ENCODE measurements around the gene MSI2.

DNA sequence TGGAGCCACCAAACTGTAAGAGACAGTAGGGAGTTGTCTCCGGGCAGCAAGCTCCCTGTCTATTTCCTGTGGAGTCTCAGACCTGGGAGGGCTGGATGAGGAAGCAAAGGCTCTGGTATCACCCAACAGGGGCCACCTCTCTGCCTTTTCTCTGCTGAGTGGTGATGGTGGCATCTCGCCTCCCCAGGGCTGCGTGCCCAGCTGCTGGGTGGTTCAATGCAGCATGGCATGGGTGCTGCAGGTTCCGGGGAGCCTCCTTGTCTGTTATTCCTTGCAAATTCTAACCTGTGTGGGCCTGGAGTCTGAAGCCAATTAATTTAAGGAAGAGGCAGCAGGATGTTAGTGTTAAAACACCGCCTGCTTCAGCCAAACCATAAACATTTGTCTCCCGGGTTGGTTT lies 410.6 kb downstream of the MSI2 start:
- TF ChIP-seq POLR2A (IDR thresholded peaks at IDR 0.05), result no peak
- TF ChIP-seq, protein P1, sequence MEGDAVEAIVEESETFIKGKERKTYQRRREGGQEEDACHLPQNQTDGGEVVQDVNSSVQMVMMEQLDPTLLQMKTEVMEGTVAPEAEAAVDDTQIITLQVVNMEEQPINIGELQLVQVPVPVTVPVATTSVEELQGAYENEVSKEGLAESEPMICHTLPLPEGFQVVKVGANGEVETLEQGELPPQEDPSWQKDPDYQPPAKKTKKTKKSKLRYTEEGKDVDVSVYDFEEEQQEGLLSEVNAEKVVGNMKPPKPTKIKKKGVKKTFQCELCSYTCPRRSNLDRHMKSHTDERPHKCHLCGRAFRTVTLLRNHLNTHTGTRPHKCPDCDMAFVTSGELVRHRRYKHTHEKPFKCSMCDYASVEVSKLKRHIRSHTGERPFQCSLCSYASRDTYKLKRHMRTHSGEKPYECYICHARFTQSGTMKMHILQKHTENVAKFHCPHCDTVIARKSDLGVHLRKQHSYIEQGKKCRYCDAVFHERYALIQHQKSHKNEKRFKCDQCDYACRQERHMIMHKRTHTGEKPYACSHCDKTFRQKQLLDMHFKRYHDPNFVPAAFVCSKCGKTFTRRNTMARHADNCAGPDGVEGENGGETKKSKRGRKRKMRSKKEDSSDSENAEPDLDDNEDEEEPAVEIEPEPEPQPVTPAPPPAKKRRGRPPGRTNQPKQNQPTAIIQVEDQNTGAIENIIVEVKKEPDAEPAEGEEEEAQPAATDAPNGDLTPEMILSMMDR (IDR thresholded peaks at IDR 0.05), result no peak

All from sigmoid colon (tissue), 3 donors.